HG03575 (cell line): Measurements from ENCODE around the gene PRKN.

Source experiments
- ATAC-seq: cut with Tn5 transposase; IDR thresholded peaks from one replicate; pipeline ENCODE4 v1.9.1; 2021; ENCODE audit not compliant: unreplicated experiment, insufficient number of reproducible peaks, low FRiP score; ENCODE audit errors: extremely low read depth

Gene PRKN

DNA sequence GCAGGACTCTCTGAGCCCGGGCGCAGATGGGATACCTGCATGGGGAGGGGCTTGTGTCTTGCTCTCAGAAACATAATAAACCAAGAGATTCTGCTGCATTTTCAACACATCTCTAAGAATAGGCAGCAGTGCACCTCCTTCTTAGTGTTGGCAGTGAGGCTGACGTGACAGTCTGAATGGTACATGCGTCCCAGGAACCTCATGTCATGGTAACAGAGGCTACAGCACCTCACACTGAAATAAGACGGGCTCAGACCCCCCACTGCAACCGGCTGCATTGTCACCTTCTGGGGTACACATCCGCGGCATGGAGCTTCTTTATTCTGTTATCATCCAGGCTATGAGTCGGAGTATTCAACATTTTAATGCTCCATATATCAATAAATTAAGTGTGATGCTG lies 1056.4 kb downstream of the PRKN start:
- ATAC-seq = no peak

GRCh38 chr6:161668665-161669064 lies 1058.9 kb downstream of the PRKN start:
- no peak for ATAC-seq

- no peak for ATAC-seq
These were observed 1059.6 kb downstream of the PRKN start for GRCh38 chr6:161667957-161668356.

GRCh38 chr6:161663682-161664081 lies 1063.9 kb downstream of the PRKN start:
- ATAC-seq = no peak

GRCh38 chr6:161660666-161661571 lies 1066.6 kb downstream of the PRKN start:
- no peak for ATAC-seq

DNA sequence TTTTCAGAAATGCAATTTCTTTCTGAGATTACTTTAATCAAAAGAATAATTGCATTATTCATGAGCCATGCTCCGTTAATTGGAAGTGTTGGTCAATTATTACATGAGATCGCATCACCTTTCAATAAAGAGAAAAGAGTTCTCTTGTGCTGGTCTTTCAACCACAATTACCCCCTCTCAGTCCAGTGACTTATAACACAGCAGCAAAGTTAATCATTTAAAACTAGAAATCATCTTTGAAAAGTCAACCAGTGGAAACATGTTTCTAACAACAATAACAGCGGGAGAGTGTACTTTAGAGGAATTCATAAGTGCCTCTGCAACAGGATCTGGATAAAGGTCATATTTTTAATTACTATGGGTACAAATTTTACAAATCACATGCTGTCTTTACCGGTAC lies 1069.4 kb downstream of the PRKN start:
- no peak for ATAC-seq

GRCh38 chr6:161654209-161654608 lies 1073.4 kb downstream of the PRKN start:
- ATAC-seq = no peak

DNA sequence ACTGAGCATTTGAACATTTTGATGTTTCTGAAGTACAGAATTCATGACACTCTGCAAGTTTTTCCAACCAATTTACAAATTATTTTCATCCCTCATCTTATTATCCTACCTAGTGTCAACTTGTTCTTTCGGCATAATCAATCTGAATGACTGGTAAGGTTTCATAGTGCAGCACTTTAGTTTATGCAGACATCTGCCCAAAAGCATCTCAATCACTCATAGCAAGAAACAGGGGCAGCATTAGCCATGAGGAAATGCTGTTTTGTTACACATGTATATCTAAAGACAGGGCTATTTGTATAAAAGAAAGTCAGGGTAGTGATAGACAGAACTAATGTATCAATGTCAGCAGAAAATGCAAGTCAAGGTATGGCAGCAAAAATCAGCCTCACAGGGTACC lies 1075.6 kb downstream of the PRKN start:
- no peak for ATAC-seq

- ATAC-seq = no peak
These were observed 1077.7 kb downstream of the PRKN start for GRCh38 chr6:161649841-161650240.

DNA sequence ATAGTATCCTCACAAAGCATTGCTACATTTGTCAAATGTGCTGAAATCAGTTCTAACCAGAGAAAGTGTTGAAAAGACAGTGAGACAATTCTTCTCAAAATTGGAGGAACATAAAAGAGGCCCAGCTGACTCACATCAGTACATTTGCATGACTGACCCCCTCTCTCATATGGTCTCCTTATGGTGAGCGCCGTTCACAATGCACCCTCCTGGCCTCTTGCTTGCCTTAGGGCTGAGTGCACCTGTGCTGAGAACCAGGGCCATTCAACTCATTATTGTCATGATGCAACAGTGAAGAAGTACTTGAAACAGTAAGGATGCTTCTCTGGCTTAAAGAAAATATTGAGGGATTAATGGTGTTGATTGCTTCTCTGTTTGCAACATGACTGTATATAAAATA lies 1078.5 kb downstream of the PRKN start:
- ATAC-seq = no peak

DNA sequence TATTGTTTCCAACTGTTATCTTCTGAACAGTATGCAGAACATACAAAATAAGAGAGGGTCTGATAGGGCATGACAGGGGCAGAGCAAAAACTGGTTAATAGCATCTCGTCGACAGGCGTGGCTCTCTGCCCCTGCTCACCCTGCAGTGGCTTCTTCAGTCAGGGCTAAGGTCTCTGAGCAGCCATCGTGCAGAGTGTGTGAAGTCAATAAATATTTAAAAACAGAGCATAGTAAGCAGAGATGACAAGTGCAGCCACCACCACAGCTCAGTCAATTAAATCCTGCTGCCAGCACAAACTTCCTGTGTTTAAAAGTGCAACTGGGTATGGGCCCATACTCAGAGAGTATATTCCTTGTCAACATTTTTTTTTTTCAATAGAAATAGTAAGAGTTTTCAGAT lies 1080.3 kb downstream of the PRKN start:
- ATAC-seq = no peak

DNA sequence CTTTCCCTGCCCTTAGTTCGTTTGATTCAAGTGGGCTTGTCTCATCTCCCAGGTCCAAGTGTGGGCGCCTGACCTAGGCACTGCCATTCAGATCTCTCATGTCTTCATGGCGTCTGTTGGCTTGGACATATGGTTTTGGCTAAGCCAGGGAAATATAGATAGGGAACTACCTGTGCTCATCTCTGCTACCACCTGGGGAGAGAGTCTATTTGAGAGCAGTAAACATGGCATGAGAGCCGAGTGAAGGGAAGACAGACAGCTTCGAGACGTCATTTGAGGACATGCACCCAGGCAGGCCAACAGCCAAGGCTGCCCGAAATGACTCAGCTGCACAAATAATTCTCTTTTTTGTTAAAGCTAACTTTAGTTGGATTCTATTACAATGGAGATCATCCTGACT lies 1083.0 kb downstream of the PRKN start:
- ATAC-seq = no peak

DNA sequence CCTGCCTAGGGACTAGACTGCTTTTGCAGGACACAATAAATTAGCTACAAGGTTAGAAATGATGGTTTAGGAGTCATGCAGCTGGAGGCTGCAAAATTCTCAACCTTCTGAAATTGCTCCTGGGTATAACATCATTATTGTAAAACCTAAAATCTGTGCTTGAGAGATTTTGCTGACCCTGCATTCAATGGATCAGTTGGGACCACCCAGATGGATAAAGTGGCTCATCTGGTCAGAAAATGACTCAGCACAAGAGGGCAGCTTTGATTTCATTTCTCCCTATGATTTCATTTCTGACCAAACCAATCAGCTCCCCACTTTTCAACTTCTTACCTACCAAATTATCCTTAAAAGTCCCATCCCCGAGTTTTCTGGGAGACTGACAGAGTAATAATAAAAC lies 1086.4 kb downstream of the PRKN start:
- no peak for ATAC-seq

DNA sequence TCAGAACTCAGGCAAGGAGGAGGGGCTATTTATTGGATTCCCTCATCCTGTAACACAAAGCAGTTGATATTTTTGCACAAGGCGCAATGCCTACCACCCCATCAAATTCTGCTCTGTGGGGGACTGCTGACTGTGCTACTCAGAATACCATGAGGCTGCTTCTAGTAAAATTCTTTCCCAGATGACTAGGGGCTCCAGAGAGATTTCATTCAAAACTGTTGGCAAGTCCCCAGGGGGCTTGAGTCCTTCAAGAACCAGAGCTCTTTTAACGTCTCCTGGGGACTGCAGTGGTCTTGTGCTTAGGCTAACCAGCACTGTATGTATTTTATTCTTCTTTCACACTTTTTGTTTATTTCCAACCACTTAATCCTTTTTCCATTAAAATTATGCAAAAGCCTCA lies 1087.8 kb downstream of the PRKN start:
- ATAC-seq = no peak

DNA sequence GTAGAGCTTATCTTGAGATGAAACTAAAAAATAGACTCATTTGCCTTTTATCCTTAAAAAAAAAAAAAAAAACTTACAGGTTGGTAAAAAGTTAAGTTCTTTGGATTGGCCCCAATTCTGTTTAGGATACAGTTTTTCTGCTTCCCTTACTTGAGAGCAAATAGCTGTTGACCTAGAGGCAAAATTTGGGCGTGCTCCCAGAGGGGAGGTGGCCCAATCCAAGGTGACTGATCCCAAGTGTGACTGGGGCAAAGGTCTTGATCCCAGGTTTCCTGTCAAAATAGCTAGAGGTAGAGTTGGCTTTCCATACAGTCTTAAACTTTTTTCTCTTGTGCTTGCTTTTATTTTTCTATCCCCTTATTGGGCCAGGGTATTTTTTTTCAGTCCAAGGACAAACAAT lies 1089.9 kb downstream of the PRKN start:
- no peak for ATAC-seq

DNA sequence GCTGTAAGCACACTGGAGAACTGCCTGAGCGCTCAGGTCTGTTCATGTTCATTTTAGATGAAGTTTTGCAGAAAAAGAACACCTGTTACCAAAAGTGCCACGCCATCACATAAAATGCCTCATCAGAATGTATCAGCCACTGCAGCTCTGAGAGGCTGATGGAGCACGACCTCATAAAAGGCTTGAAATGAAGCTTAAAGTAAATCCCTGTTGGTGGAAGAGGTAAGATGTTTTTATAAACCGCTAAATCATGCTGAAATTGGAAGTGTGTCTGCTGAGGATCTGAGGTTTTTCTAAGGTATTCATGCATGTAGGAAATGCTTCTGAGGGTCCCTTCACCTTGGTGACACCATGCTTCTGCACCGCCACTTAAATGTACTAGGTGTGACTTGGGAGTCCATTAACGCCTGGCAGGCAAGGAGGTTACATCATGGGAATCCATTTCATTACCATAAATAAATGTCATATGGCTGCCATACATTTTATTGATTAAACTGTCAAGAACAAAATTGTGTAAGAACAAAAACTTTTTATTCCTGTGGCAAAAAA lies 1090.6 kb downstream of the PRKN start:
- no peak for ATAC-seq

- ATAC-seq = no peak
These were observed 1091.6 kb downstream of the PRKN start for GRCh38 chr6:161635975-161636374.

DNA sequence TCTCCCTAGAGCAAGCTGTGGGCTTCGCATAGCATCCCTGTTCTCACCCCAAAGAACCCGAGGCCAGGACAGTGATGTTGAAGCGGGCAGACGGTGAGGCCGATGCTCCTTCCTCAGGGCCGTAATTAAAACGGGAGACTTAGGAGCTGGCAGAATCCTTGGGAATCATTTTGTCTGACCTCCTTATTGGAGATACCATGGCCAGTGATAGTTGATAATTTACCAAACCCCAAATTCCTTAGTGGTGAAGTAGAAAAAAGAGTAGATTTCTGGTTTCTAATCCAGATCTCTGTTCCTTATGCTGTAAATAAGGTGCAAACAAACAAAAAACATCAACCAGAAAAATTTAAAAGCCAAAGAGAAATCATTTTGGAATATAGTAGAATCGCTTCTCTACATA lies 1092.7 kb downstream of the PRKN start:
- no peak for ATAC-seq

GRCh38 chr6:161631676-161632194 lies 1095.8 kb downstream of the PRKN start:
- no peak for ATAC-seq

DNA sequence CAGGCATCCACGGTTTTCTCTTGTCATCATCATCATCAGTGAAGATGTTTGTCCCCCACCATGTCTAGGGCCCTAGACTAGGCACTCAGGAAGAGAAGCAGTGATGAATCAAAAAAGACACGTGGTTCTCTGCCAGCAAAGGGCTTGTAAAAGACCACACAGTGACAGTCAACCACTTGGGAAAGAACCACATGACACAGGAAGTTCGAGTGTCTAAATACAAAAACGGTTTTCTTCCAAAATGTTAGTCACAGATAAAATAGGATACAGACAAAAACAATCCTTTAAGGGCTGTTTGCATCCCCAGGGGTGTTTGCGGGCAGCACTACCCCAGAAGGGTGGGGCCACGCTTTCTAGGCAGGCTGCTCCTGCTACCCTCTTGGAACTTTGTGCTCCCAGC lies 1096.9 kb downstream of the PRKN start:
- no peak for ATAC-seq
